HEK293T (cell line): ENCODE results near the gene SUCLG2.

Experiments used
- CTCF ChIA-PET: fragments of 350-600 bp; formaldehyde crosslinking; extraction: SDS; loops from one replicate; lab custom pipeline; 2021; ENCODE audit warnings: antibody characterized with exemption, inconsistent platforms; lab: Yijun Ruan, JAX
- POLR2A ChIA-PET: fragments of 350-600 bp; formaldehyde crosslinking; extraction: SDS; loops from one replicate; lab custom pipeline; 2020; ENCODE audit warnings: antibody characterized with exemption, inconsistent platforms; lab: Yijun Ruan, JAX
- DNase-seq: peaks from one replicate; pipeline ENCODE4 v3.0.0; 2012; ENCODE audit warnings: mixed read lengths; ENCODE audit errors: extremely low spot score
- ARNT ChIP-seq: fragments of 450-650 bp; IDR thresholded peaks from 2 replicates; pipeline ENCODE4 v1.6.1; 2017; ENCODE audit warnings: mild to moderate bottlenecking
- BHLHE40 ChIP-seq: fragments of 450-650 bp; IDR thresholded peaks from 2 replicates; pipeline ENCODE4 v1.6.1; 2016; ENCODE audit warnings: mild to moderate bottlenecking, moderate library complexity, borderline replicate concordance
- CTBP1 ChIP-seq: fragments of 450-650 bp; IDR thresholded peaks from 2 replicates; pipeline ENCODE4 v1.6.1; 2016; ENCODE audit warnings: borderline replicate concordance
- ELF4 ChIP-seq: fragments of 450-650 bp; IDR thresholded peaks from 2 replicates; pipeline ENCODE4 v1.6.1; 2017; ENCODE audit warnings: antibody characterized with exemption
- FOXA1 ChIP-seq: fragments of 450-650 bp; IDR thresholded peaks from 2 replicates; pipeline ENCODE4 v1.6.1; 2016; ENCODE audit warnings: mild to moderate bottlenecking
- FOXK2 ChIP-seq: fragments of 450-650 bp; IDR thresholded peaks from 2 replicates; pipeline ENCODE4 v1.6.1; 2016; ENCODE audit warnings: mild to moderate bottlenecking
- FOXM1 ChIP-seq: fragments of 450-650 bp; IDR thresholded peaks from 2 replicates; pipeline ENCODE4 v1.6.1; 2017; ENCODE audit warnings: mild to moderate bottlenecking, borderline replicate concordance
- HDGF ChIP-seq: fragments of 450-650 bp; IDR thresholded peaks from 2 replicates; pipeline ENCODE4 v1.6.1; 2017; ENCODE audit warnings: antibody characterized with exemption, borderline replicate concordance
- L3MBTL2 ChIP-seq: fragments of 450-650 bp; conservative IDR thresholded peaks from 2 replicates; pipeline ENCODE4 v1.6.1; 2016; ENCODE audit warnings: mild to moderate bottlenecking
- LEF1 ChIP-seq: fragments of 450-650 bp; IDR thresholded peaks from 2 replicates; pipeline ENCODE4 v1.6.1; 2017; ENCODE audit warnings: mild to moderate bottlenecking, borderline replicate concordance
- NFRKB ChIP-seq: fragments of 450-650 bp; IDR thresholded peaks from 2 replicates; pipeline ENCODE4 v1.6.1; 2016; ENCODE audit warnings: mild to moderate bottlenecking, moderate library complexity
- SP1 ChIP-seq: fragments of 450-650 bp; IDR thresholded peaks from 2 replicates; pipeline ENCODE4 v1.6.1; 2017
- SUZ12 ChIP-seq: fragments of 450-650 bp; IDR thresholded peaks from 2 replicates; pipeline ENCODE4 v1.6.1; 2016; ENCODE audit warnings: mild to moderate bottlenecking
- TARDBP ChIP-seq: fragments of 450-650 bp; IDR thresholded peaks from 2 replicates; pipeline ENCODE4 v1.6.1; 2016
- ZNF384 ChIP-seq: fragments of 450-650 bp; IDR thresholded peaks from 2 replicates; pipeline ENCODE4 v1.6.1; 2016
- TF ChIP-seq, protein P1 (sequence below): fragments of 450-650 bp; IDR thresholded peaks from 2 replicates; pipeline ENCODE4 v1.6.1; 2016

SUCLG2 gene

DNA sequence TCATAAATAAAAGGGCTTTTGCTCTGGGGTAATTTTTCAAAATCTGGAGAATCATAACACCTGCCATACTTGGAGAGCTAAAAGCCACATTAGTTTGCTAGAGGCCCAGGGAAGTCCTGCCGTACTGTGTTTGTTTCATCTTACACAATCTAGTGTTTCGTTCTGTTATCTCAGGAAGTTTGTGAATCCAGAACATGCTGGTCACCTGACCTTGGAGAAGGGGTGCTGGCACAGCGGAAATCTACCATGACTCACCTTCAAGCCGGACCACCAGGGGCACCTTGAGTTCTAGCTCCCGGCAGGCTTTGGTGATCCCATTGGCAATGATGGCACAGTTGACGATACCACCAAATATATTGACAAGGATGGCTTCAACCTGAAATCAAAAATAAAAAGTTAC, 253.9 kb downstream of the SUCLG2 start:
- TF ChIP-seq FOXA1 (no peak), ZNF384 (no peak)
- DNase-seq = no peak
- CTCF ChIA-PET = no interaction called here
- POLR2A ChIA-PET = no interaction called here

DNA sequence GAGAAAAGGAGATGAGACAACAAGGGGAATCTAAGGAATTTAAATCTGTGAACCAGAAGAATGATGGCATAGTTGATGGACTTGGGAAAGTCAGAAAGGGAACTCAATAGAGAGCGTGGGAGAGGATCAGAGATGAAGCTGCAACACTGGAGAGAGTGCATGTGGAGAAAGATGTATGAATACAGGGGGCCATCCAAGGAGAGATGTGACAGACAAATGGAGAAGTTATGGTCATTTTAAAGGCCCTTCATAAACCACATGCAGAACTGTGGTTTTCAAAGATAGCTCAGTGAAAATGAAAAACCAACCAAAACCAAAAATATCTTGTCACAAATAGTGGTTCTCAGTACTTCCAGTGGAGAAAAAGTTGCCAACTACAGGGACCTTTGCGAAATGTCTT, 265.2 kb downstream of the SUCLG2 start:
- CTCF ChIA-PET = no interaction called here

DNA sequence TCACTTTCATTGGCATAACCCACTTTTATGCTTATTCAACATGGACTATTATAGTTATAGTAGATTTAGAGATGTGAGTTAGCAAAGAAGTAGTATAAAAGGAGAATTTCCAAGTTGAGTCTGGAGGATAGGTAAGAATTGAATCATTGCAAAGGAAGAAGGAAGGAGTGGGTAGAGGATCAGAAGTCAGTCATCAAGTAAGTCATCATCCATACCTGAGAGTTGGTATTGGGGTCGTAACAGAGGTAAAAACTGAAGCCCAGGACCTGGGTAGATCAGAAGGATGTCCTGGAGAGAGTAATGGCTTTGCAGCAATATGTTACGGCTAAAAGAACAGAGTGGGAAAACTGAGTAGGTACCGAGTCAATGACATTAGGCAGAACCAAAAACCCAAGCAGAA, 265.7 kb downstream of the SUCLG2 start:
- DNase-seq = no peak
- CTCF ChIA-PET = no interaction called here
- TF ChIP-seq FOXA1 (no peak), TARDBP (no peak), L3MBTL2 (no peak), ELF4 (no peak), FOXM1 (no peak), SUZ12 (no peak), SP1 (no peak), ZNF384 (no peak)
- POLR2A ChIA-PET = no interaction called here

More for the DNA sequence above, 265.2 kb downstream of the SUCLG2 start:
- no peak for TF ChIP-seq SUZ12
- no peak for TF ChIP-seq ZNF384
- TF ChIP-seq, protein P1, sequence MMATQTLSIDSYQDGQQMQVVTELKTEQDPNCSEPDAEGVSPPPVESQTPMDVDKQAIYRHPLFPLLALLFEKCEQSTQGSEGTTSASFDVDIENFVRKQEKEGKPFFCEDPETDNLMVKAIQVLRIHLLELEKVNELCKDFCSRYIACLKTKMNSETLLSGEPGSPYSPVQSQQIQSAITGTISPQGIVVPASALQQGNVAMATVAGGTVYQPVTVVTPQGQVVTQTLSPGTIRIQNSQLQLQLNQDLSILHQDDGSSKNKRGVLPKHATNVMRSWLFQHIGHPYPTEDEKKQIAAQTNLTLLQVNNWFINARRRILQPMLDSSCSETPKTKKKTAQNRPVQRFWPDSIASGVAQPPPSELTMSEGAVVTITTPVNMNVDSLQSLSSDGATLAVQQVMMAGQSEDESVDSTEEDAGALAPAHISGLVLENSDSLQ = no peak
- TF ChIP-seq BHLHE40 = no peak
- no peak for TF ChIP-seq HDGF
- TF ChIP-seq FOXM1 = no peak
- no peak for TF ChIP-seq TARDBP
- no peak for TF ChIP-seq NFRKB
- no peak for TF ChIP-seq FOXA1
- TF ChIP-seq SP1 = no peak
- no peak for TF ChIP-seq L3MBTL2
- TF ChIP-seq CTBP1 = no peak
- TF ChIP-seq FOXK2 = no peak
- no peak for TF ChIP-seq LEF1
- no peak for TF ChIP-seq ELF4
- TF ChIP-seq ARNT = no peak
- POLR2A ChIA-PET = no interaction called here
- no peak for DNase-seq

DNA sequence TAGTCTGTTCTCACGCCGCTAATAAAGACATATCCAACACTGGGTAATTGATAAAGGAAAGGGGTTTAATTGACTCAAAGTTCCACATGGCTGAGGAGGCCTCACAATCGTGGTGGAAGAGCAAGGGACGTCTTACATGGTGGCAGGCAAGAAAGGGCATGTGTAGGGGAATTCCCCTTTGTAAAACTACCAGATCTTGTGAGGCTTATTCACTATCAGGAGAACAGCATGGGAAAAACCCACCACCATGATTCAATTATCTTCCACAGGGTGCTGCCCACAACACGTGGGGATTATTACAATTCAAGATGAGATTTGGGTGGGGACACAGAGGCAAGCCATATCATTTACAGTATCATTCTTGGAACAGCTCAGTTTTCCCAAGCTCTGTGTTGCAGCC, 268.0 kb downstream of the SUCLG2 start:
- ChIA-PET CTCF (interaction anchor here (0.6 kb wide), 1 partner anchor 227 kb away, joined by 3 read pairs; no protein-coding TSS in a partner anchor), POLR2A (no interaction called here)
- no peak for DNase-seq
- TF ChIP-seq CTBP1 (no peak), ELF4 (no peak), LEF1 (no peak), TARDBP (no peak), ZNF384 (no peak), NFRKB (no peak), FOXA1 (no peak), BHLHE40 (no peak), FOXK2 (no peak), SUZ12 (no peak), L3MBTL2 (no peak), ARNT (no peak), SP1 (no peak), FOXM1 (no peak), HDGF (no peak)
- TF ChIP-seq, protein P1 = no peak

DNA sequence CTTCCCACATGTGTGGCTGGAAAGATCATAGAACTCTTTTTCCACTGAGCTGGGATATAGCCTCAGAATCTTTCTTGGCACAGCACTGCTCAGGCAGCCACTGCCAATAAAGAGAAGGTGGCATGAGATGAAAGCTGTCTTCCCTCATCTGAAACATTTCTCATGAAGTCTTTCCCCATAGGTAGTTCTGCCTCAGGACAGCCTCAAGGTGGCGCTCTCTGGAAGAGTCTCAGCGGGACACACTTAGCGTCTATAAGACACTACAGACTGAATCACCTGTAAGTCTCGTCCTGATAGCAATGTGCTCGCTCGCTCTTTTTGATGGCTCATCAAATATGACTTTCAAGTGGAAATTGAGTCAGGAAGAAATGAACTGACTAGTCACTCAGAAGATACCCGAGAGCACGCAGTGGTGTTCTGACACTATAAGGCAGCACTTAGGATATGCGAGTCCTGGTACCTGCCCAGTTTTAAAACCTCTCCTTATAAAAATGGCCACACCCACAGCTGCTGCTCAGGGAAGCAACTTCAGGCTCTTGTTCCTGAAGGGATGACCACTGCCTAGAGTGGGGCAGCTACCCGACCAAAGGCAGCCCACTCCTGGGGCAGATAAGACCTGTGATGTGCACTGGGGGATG, 269.5 kb downstream of the SUCLG2 start:
- ChIA-PET CTCF (interaction anchor here (0.6 to 1.3 kb wide), 5 partner anchors 11 to 406 kb away, joined by 3 to 4 read pairs (median 3); no protein-coding TSS in a partner anchor), POLR2A (no interaction called here)
- peak; percentile 59 for DNase-seq
- TF ChIP-seq SUZ12 (no peak), L3MBTL2 (no peak), NFRKB (no peak), BHLHE40 (no peak), ARNT (no peak), ZNF384 (no peak), HDGF (no peak), TARDBP (no peak), FOXM1 (no peak), FOXK2 (no peak), CTBP1 (no peak)
- TF ChIP-seq, protein P1 = no peak

DNA sequence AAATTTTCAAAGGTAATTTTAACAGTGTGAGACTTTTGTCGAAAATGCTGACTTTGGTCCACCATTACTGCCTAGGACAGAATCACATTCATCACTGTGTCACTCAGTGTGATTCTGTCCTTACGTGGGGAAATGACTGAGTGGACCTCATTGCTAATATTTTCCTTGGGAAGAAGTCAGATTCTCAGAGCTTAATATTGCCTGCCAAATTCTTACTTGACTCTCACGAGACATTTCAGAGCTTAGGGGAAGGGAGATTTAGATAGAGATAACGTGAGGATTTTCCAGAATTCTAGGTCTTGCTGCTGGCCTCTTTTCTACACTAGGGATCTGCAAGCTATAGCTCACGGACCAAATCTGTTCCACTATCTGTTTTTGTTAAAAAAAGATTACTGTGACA, 270.4 kb downstream of the SUCLG2 start:
- TF ChIP-seq ELF4 = no peak
- no peak for TF ChIP-seq ARNT
- no peak for TF ChIP-seq FOXA1
- TF ChIP-seq, protein P1 = no peak
- no peak for TF ChIP-seq FOXM1
- no peak for TF ChIP-seq L3MBTL2
- POLR2A ChIA-PET = no interaction called here
- CTCF ChIA-PET = interaction anchor here (0.6 to 1.3 kb wide), 6 partner anchors 10 to 407 kb away, joined by 3 to 4 read pairs (median 3); no protein-coding TSS in a partner anchor
- DNase-seq = no peak
